GM19035 (cell line): Measurements from ENCODE around the gene MGMT.

Source experiments
- ATAC-seq: cut with Tn5 transposase; IDR thresholded peaks from one replicate; pipeline ENCODE4 v1.9.1; 2021; ENCODE audit not compliant: unreplicated experiment

Gene MGMT

GRCh38 chr10:129769381-129770116, 302.5 kb downstream of the MGMT start:
- no peak for ATAC-seq

- ATAC-seq: no peak
Observed at GRCh38 chr10:129770286-129770685, 303.2 kb downstream of the MGMT start.

DNA sequence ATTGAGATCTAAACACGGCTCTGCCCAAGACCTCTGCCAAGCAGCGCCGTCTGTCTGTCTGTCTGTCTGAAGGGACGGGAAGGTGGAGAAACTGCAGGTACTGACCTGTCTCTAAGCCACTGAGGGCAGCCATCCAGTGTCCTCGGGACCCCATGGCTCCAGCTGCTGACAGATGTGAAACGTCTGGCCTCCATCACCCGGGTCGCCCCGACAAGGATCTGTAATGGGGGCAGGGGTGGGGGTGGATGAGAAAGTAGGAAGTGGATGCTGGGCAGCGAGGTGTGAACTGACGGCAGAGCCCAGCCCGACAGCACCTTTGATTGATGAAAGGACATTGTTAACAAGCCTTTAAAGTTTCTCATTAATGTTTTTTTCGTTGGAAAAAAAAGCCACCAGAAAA, 304.0 kb downstream of the MGMT start:
- no peak for ATAC-seq

- no peak for ATAC-seq
Observed at GRCh38 chr10:129771576-129771975, 304.5 kb downstream of the MGMT start.

DNA sequence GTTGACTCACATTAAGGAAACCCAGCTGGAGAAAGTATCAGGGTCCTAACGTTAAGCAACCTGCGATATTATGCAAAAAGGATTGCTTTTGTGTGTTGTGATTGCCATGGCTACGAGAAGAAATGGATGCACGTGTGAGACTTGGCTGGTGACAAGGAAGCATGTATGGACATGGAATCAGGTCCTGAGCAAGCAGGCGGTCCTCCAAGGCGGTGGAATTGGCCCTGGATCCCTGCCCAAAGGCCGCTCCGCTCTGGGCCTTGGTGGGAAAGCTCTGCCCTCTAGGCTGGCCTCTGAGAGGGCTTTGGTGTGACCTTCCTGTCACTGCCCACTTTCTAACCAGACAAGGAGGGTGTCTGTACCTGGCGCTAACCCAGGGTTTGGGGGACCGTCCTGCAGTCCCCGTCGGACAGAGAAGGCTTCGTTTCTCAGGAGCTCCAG, 305.0 kb downstream of the MGMT start:
- ATAC-seq: no peak

DNA sequence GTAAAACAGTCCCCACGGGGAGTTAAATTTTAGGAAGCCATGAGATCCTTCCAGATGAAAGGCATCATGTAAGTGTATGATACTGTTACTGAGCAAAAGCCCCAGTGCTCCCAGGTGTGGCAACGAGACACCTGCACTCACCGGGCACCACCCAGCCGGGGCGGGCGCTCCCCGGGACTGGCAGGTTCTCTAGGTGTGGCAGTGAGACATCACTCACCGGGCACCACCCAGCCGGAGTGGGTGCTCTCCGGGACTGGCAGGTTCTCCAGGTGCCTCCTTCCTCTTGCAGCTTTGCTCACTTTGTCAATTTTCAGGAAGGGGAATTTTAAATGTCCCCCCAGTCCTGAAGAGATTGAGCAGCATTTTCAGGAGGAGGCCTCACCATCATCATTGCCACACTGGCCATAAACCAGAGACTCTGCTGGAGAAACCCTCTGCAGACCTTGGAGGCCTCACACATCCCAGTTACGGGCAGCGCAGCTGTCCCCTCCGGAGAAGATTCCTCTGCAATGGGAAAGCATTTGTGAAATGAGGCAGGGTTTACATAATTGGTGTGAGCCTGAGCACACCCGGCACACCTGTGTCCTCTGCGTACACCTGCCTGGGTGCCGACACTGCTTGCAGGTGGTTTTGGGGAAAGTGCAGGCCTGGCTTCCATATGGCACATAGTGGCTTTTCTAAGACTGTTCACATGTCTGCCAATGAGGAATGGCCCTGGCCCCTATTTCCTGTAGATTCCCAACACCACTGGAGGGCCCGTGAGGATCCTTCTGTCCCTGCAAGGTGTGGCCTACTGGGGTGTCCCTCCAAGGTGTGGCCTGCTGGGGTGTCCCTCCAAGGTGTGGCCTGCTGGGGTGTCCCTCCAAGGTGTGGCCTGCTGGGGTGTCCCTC, 305.7 kb downstream of the MGMT start:
- no peak for ATAC-seq

GRCh38 chr10:129773359-129773990, 306.4 kb downstream of the MGMT start:
- no peak for ATAC-seq

GRCh38 chr10:129774082-129774735, 307.2 kb downstream of the MGMT start:
- ATAC-seq: no peak

GRCh38 chr10:129774736-129775401, 307.8 kb downstream of the MGMT start:
- ATAC-seq: no peak

GRCh38 chr10:129775681-129776080, 308.6 kb downstream of the MGMT start:
- no peak for ATAC-seq

- no peak for ATAC-seq
Observed at GRCh38 chr10:129777687-129778086, 310.6 kb downstream of the MGMT start.

- no peak for ATAC-seq
Observed at GRCh38 chr10:129778571-129778970, 311.5 kb downstream of the MGMT start.

- ATAC-seq: no peak
Observed at GRCh38 chr10:129779126-129780111, 312.4 kb downstream of the MGMT start.

GRCh38 chr10:129780198-129780597, 313.2 kb downstream of the MGMT start:
- no peak for ATAC-seq

GRCh38 chr10:129780901-129781795, 314.1 kb downstream of the MGMT start:
- no peak for ATAC-seq

GRCh38 chr10:129784291-129784690, 317.2 kb downstream of the MGMT start:
- no peak for ATAC-seq

- ATAC-seq: no peak
Observed at GRCh38 chr10:129784891-129785290, 317.9 kb downstream of the MGMT start.

DNA sequence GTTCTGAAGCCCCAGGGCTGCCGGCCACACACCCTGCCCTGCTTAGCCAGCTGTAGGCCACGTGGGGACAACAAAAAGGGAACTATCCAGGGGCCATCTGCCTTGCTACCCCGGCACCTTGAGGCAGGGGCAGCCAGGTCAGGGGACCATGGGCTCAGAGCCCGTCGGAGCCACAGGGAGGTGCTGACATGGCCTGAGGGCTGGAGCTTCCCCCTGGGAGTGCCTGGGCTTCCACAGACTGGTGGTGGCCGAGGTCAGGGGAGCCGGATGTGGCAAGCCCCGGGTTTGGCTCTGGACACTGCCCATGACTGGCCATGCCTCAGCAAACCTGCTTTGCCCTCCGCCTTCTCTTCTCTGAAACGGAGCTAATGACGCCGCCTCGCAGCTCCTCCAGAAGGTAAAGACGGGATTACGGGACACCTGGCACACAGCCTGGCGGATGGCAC, 318.5 kb downstream of the MGMT start:
- no peak for ATAC-seq
